ENCODE data around the gene MOB2.

The MOB2 gene

GRCh38 chr11:1504138-1504537 lies 17.6 kb upstream of the MOB2 start:
- no peak for TF ChIP-seq TAF1 (IDR thresholded peaks at IDR 0.05; ENCODE audit: borderline replicate concordance, insufficient read depth, low read length)

GRCh38 chr11:1503708-1504104 lies 17.1 kb upstream of the MOB2 start:
- TF ChIP-seq TAF1 (IDR thresholded peaks at IDR 0.05; ENCODE audit: borderline replicate concordance, insufficient read depth, low read length) (no peak), REST (IDR thresholded peaks at IDR 0.05; ENCODE audit: insufficient read depth in 1 of 2, low read depth in 2 of 2, low read length in 2 of 2) (no peak), SIN3A (IDR thresholded peaks at IDR 0.05; ENCODE audit: borderline replicate concordance, insufficient read depth, low read length) (no peak), POLR2AphosphoS5 (IDR thresholded peaks at IDR 0.05; ENCODE audit: low read depth, low read length) (no peak), FOXP2 (optimal IDR thresholded peaks at IDR 0.05; ENCODE audit: borderline replicate concordance, extremely low read depth, extremely low read length, insufficient read depth) (no peak)

GRCh38 chr11:1502954-1503707 lies 16.6 kb upstream of the MOB2 start:
- TF ChIP-seq SIN3A (IDR thresholded peaks at IDR 0.05; ENCODE audit: borderline replicate concordance, insufficient read depth, low read length) (no peak), FOXP2 (optimal IDR thresholded peaks at IDR 0.05; ENCODE audit: borderline replicate concordance, extremely low read depth, extremely low read length, insufficient read depth) (no peak), REST (IDR thresholded peaks at IDR 0.05; ENCODE audit: insufficient read depth in 1 of 2, low read depth in 2 of 2, low read length in 2 of 2) (no peak), POLR2AphosphoS5 (IDR thresholded peaks at IDR 0.05; ENCODE audit: low read depth, low read length) (no peak), TAF1 (IDR thresholded peaks at IDR 0.05; ENCODE audit: borderline replicate concordance, insufficient read depth, low read length) (no peak)

GRCh38 chr11:1502168-1502953 lies 15.8 kb upstream of the MOB2 start:
- no peak for TF ChIP-seq FOXP2 (optimal IDR thresholded peaks at IDR 0.05; ENCODE audit: borderline replicate concordance, extremely low read depth, extremely low read length, insufficient read depth)
- no peak for TF ChIP-seq TAF1 (IDR thresholded peaks at IDR 0.05; ENCODE audit: borderline replicate concordance, insufficient read depth, low read length)
- no peak for TF ChIP-seq SIN3A (IDR thresholded peaks at IDR 0.05; ENCODE audit: borderline replicate concordance, insufficient read depth, low read length)
- TF ChIP-seq REST (IDR thresholded peaks at IDR 0.05; ENCODE audit: insufficient read depth in 1 of 2, low read depth in 2 of 2, low read length in 2 of 2) = no peak
- TF ChIP-seq POLR2AphosphoS5 (IDR thresholded peaks at IDR 0.05; ENCODE audit: low read depth, low read length) = no peak

- TF ChIP-seq FOXP2 (optimal IDR thresholded peaks at IDR 0.05; ENCODE audit: borderline replicate concordance, extremely low read depth, extremely low read length, insufficient read depth) (no peak), TAF1 (IDR thresholded peaks at IDR 0.05; ENCODE audit: borderline replicate concordance, insufficient read depth, low read length) (no peak), POLR2AphosphoS5 (IDR thresholded peaks at IDR 0.05; ENCODE audit: low read depth, low read length) (no peak), SIN3A (IDR thresholded peaks at IDR 0.05; ENCODE audit: borderline replicate concordance, insufficient read depth, low read length) (no peak), REST (IDR thresholded peaks at IDR 0.05; ENCODE audit: insufficient read depth in 1 of 2, low read depth in 2 of 2, low read length in 2 of 2) (no peak)
These were observed 15.0 kb upstream of the MOB2 start for GRCh38 chr11:1501421-1502167.

Data from PFSK-1 (cell line).